Type B pancreatic cell (in vitro differentiated cells): ENCODE results near the gene EFCAB8. TPM values are rescaled to one million over a fixed set of nuclear protein-coding genes. Genes with fewer than 3 reads are reported as not detected.
A peak's percentile ranks its signal among the peaks of the same experiment; 100 is the strongest.

Experiments used
- DNase-seq: peaks from one replicate; pipeline ENCODE4 v3.0.0; 2021; ENCODE audit warnings: mixed read lengths; ENCODE audit not compliant: unreplicated experiment; ENCODE audit errors: extremely low spot score
- H3K27ac Mint-ChIP-seq: 2 replicates; pipeline ENCODE4 v1.8.0; 2021; ENCODE audit warnings: mild to moderate bottlenecking, mixed read lengths
- H3K27me3 Mint-ChIP-seq: 2 replicates; pipeline ENCODE4 v1.8.0; 2021; ENCODE audit warnings: mixed read lengths
- H3K36me3 Mint-ChIP-seq: 2 replicates; pipeline ENCODE4 v1.8.0; 2021; ENCODE audit warnings: mixed read lengths
- H3K4me1 Mint-ChIP-seq: one replicate; pipeline ENCODE4 v1.8.0; 2021; ENCODE audit warnings: mixed read lengths; ENCODE audit not compliant: unreplicated experiment
- H3K4me3 Mint-ChIP-seq: 2 replicates; pipeline ENCODE4 v1.8.0; 2021; ENCODE audit warnings: mild to moderate bottlenecking, mixed read lengths
- H3K9me3 Mint-ChIP-seq: 2 replicates; pipeline ENCODE4 v1.8.0; 2021; ENCODE audit warnings: mixed read lengths
- CTCF ChIP-seq: fragments of 200-600 bp; sonication (generic); conservative IDR thresholded peaks from 2 replicates; pipeline ENCODE4 v1.5.0; 2021; ENCODE audit warnings: antibody characterized with exemption, mild to moderate bottlenecking
- total RNA-seq: library from RNA; stranded (reverse); gene quantifications from 2 replicates; pipeline ENCODE4 v1.2.1, GENCODE V29; 2021; ENCODE audit warnings: low replicate concordance

EFCAB8 gene
- total RNA-seq, 1 donor from 2014 or later = 0.97 TPM

GRCh38 chr20:32819992-32820697 is 38.6 kb upstream of the EFCAB8 start:
- peaks cover 8% of the 10 kb centered on the region for H3K36me3 Mint-ChIP-seq
- peaks cover 39% of the 10 kb centered on the region for H3K4me1 Mint-ChIP-seq
- DNase-seq = peak; percentile 96
- H3K27ac Mint-ChIP-seq = peak overlapping the region; percentile 96
- peak overlapping the region; percentile 95 for H3K4me3 Mint-ChIP-seq
- H3K9me3 Mint-ChIP-seq = no peaks in the 10 kb centered on the region
- peak; percentile 36 for TF ChIP-seq CTCF
- H3K27me3 Mint-ChIP-seq = no peaks in the 10 kb centered on the region

GRCh38 chr20:32820698-32821377 is 37.9 kb upstream of the EFCAB8 start:
- Mint-ChIP-seq H3K27me3 (no peaks in the 10 kb centered on the region), H3K36me3 (peaks cover 10% of the 10 kb centered on the region), H3K9me3 (no peaks in the 10 kb centered on the region), H3K4me3 (peak overlapping the region; percentile 95), H3K4me1 (peaks cover 39% of the 10 kb centered on the region), H3K27ac (peak overlapping the region; percentile 96)
- peak; percentile 6 for TF ChIP-seq CTCF
- no peak for DNase-seq

GRCh38 chr20:32822225-32822624 is 36.5 kb upstream of the EFCAB8 start:
- Mint-ChIP-seq H3K4me3 (peak overlapping the region; percentile 95), H3K27ac (peak overlapping the region; percentile 96), H3K9me3 (no peaks in the 10 kb centered on the region), H3K4me1 (peaks cover 39% of the 10 kb centered on the region), H3K36me3 (peaks cover 14% of the 10 kb centered on the region), H3K27me3 (no peaks in the 10 kb centered on the region)
- no peak for DNase-seq
- TF ChIP-seq CTCF = no peak

- Mint-ChIP-seq H3K36me3 (peaks cover 18% of the 10 kb centered on the region), H3K27me3 (no peaks in the 10 kb centered on the region), H3K4me3 (peak overlapping the region; percentile 51), H3K9me3 (no peaks in the 10 kb centered on the region), H3K4me1 (peaks cover 39% of the 10 kb centered on the region), H3K27ac (peak overlapping the region; percentile 96)
- DNase-seq = no peak
- no peak for TF ChIP-seq CTCF
These were observed 35.6 kb upstream of the EFCAB8 start for GRCh38 chr20:32823078-32823477.

- Mint-ChIP-seq H3K9me3 (no peaks in the 10 kb centered on the region), H3K27me3 (no peaks in the 10 kb centered on the region), H3K4me1 (peaks cover 45% of the 10 kb centered on the region), H3K36me3 (peaks cover 24% of the 10 kb centered on the region), H3K4me3 (peak overlapping the region; percentile 51), H3K27ac (peak overlapping the region; percentile 96)
- no peak for DNase-seq
- no peak for TF ChIP-seq CTCF
These were observed 34.8 kb upstream of the EFCAB8 start for GRCh38 chr20:32823737-32824588.
